RPMI7951 (cell line): ENCODE measurements around the gene MAD1L1. TPM values are rescaled to one million over a fixed set of nuclear protein-coding genes. Genes with fewer than 3 reads are reported as not detected.
A peak's percentile ranks its signal among the peaks of the same experiment; 100 is the strongest.
"Not testable (repeated sequence)": the region's sequence is repeated elsewhere in the genome, so short reads cannot be mapped to it uniquely, and the experiment has no call there.

ENCODE experiments used
- DNase-seq: peaks from one replicate; pipeline ENCODE4 v3.0.0-alpha.2; 2012; ENCODE audit warnings: low read depth
- total RNA-seq: library from RNA; depleted of rRNA; stranded (reverse); fragments of >200 nt; shearing (Covaris generic); gene quantifications from 2 replicates; pipeline ENCODE4 v1.2.3, GENCODE V29; 2014

MAD1L1 gene
- total RNA-seq, 1 experiment from 2014 or later = 133 TPM

GRCh38 chr7:2003451-2003930, 229.3 kb downstream of the MAD1L1 start:
- no peak for DNase-seq

GRCh38 chr7:2002561-2003450, 229.9 kb downstream of the MAD1L1 start:
- no peak for DNase-seq

- DNase-seq = no peak
These were observed 230.9 kb downstream of the MAD1L1 start for GRCh38 chr7:2001601-2002442.

- no peak for DNase-seq
These were observed 231.9 kb downstream of the MAD1L1 start for GRCh38 chr7:2000746-2001321.

DNA sequence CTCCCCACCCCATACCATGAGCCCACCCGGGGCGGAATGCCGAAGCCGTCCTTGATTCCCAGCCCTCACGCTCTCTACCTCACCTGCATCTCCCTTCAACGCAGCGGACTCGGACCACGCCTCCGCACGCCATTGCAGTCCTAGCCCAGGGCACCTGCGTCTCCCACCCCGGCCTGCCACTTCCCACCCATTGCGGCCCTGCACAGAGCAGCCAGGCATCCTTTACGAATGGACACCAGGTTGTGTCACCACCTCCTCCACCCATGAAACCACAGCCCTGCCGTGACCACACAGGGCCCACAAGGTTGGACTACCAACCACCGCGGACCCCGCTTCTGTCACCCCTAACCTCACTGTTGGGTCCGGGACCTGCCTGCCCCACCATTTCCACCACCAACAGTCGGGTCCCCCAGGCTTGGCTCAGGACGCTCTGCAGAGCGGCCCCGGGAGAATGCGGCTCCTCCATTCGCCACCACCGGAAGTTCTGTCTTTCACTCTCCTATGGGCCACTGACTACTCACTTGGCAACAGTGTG, 232.5 kb downstream of the MAD1L1 start:
- DNase-seq = no peak

DNA sequence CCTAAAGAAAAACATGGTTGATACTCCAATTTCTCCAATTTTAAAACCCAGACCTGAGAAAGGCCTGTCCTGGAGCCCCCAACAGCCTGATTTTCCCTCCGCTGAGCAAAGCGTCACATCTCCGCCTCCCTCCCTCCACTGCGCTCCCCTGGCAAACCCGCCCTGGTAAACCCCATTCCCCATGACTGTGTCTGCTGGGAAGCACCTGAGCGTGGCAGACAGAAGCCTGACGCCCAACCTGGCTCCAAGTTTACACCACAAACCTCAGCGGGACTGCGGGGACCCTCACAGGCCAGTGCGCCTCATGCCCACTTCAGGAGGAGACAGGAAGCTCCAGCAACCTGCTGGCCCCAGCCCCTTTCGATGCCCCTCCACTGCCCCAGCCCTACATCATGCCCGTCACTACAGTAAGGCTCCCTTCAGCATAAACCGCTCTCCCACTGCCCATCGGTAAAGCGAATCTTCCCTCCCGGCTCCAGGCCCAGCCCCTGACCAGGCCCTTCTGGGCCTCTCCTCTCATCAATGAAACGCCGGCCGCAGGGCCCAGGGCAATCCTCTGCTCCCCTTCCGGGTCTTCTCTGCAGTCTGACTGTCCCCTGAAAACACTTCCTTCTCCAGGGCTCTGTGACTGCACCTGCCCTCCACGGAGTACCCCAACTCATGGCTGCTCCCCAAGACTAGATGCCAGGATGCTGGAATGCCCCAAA, 233.3 kb downstream of the MAD1L1 start:
- DNase-seq = no peak

DNA sequence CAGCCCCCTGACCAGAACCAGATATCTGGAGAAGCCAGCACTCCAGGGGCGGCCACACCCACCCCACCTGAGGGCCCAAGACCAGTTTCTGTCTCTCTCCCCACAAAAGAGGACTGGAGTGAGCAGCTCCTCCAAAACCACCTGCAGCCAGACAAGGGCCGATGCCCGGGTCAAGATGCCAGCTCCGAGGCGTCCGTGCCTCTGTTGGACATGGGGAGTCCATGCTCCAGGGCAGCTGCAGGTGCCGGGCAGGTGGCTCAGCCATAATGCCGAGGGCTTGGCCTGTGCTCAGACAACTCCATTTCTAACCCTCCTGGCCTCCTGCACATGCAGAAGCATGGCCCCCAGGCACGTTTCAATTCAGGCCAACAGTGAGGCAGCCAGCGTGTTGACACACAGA, 234.6 kb downstream of the MAD1L1 start:
- no peak for DNase-seq

DNA sequence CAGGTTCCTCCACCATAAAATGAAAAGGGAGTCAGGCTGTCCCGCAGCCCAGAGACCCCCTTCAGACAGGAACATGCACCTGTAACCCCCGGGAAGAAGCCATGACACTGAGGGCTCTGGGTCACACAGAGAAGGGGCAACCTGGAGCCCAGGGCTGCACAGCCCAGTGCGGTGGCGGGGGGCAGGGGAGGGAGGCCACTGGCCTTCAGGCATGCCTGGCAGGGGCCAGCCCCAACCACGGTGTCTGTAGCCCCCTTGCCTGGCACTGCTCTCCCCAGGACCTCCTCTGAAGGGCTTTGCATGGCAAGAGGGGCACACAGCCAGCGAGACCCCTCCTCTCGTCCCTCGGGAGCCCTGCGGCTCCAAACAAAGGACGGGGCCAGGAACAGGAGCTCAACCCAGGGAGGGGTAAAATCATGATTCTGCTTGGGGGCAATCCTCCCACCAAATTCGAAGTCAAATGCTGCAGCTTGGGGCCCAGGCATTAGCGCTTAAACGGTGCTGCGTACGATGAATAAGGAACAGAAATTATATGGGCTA, 235.1 kb downstream of the MAD1L1 start:
- DNase-seq = no peak

DNA sequence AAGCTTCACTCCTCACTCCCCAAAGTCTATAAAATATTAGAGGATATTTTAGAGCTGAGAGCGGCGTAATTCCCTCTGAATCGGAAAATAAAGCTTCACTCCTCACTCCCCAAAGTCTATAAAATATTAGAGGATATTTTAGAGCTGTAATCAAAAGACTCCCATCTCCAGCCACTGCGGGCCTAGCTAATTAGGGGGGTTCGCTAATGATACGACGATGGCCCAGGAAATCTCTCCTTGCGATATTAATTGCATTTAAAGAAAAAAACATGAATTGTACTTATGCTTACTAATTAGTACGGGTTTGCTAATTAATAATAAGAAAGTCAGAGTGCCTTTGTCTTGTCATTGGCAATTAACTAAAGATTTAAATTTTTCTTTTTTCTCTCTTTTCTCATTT, 235.9 kb downstream of the MAD1L1 start:
- no peak for DNase-seq

- not testable (repeated sequence) for DNase-seq
These were observed 236.8 kb downstream of the MAD1L1 start for GRCh38 chr7:1995911-1996420.

DNA sequence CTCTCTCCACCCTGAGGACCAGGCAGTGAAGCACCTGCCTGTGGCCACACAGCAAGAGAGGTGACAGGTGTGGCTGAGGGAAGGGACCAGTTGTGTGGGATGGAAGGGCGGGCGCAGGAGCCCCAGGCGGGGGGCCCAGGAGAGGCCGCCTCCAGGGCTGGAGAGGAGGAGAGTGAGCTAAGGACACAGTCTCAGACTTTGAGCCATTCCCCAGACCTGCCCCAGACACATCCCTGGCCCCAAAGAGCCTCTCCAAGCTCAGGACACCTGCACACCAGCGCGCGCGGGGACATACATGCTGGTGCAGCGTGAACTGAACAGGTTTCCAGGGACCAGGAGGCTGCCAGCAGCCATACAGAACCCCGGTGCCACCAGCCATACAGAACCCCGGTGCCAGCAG, 237.3 kb downstream of the MAD1L1 start:
- DNase-seq = no peak

DNA sequence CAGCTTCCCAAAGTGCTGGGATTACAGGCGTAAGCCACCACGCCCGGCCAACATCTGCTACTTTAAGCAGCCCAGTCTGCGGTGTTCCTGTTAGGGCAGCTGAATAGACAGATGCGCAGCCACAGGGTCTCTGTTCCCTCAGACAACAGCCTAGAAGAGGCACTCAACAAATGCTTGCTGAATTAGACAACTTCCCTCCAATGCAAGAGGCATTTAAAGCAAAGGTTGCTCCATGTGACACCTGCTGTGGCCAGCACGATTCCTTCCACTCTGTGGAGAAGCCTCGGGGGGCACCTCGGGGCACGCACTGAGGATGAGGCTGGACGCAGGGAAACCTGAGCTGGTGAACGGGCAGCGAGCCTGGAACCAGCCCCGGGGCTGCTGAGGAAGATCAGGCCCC, 237.8 kb downstream of the MAD1L1 start:
- DNase-seq = no peak

- DNase-seq = no peak
These were observed 238.7 kb downstream of the MAD1L1 start for GRCh38 chr7:1993776-1994740.

- no peak for DNase-seq
These were observed 239.6 kb downstream of the MAD1L1 start for GRCh38 chr7:1993031-1993695.

DNA sequence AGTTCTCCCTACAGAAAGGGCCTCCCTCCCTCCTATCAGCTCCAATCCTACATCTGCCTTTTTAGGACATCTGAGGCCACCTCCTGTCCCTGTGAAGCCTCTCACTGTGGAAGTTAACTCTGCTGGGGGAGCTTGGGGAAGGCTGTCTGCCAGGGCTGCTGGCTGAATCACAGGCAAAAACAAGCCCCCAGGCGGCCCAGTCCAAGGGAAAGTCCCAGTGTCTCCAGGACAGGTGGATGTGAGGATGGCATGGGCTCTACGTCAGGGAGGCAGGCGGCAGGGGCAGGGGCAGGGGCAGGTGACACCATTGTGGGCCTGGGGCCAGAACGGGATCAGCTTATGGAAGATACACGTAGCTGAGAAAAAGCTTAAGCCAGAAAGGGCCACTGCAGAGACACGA, 240.2 kb downstream of the MAD1L1 start:
- peak; percentile 22 for DNase-seq

GRCh38 chr7:1990001-1990670, 242.6 kb downstream of the MAD1L1 start:
- DNase-seq = no peak

DNA sequence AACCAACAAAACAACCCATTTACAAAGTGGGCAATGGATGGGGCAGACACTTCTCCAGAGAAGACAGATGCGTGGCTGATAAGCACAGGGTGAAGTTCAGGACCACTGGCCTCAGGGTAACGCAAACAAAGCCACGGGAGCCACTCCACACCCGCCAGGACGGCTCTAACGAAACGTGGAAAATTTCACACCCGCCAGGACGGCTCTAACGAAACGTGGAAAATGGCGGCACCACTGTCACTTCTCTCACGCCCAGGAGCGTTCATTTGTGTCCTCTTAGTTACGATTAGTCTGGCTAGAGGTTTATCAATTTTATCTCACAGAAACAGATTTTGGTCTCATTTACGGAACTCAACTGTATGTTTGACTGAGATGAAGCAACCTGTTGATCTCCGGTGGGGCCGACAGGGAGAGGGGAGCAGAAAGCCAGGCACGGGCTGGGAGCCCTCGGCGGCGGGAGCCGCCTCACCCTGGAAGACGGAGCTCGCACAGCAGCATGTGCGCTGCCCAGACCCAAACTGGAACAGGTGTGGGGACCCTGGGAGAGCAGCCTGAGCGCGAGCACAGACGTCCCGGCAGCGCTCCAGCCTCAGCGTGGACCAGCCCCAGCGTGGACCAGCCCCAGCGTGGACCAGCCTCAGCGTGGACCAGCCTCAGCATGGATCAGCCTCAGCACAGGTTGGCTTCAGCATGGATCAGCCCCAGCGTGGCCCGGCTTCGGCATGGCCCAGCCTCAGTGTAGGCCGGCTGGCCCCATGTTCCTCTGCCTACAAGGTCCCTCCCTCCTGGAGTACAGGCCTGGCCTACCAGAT, 243.5 kb downstream of the MAD1L1 start:
- no peak for DNase-seq

DNA sequence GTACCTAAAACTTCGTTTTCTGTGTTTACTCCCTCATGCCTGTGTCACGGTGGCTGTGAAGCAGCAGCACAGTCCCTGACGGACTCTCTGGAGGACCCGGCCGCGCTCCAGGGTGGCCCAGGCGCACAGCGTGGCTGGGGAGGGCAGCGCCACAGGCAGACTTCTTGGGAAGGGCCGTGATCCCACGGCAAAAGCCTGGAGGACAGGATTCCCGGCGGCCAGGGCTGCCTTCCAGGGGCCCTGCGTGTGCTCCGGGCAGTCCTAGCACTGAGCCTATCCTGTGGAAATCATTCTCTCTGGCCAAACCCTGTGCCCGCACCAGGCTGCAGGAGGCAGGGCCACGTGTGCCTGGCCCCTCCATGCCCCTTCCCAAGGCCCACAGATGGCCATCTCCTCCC, 244.2 kb downstream of the MAD1L1 start:
- no peak for DNase-seq
